HL-60/S4 treated with retinoic acid at 250 ng/mL for 4 days and 3 days (cell line): ENCODE data around the gene ABLIM3.

Experiments used
- in situ Hi-C: fragments of 300-500 bp; cut with MboI; formaldehyde crosslinking; loops from 2 replicates; pipeline ENCODE4 v1.7.0; 2022; ENCODE audit warnings: low sequenced_read_pairs

Gene ABLIM3

DNA sequence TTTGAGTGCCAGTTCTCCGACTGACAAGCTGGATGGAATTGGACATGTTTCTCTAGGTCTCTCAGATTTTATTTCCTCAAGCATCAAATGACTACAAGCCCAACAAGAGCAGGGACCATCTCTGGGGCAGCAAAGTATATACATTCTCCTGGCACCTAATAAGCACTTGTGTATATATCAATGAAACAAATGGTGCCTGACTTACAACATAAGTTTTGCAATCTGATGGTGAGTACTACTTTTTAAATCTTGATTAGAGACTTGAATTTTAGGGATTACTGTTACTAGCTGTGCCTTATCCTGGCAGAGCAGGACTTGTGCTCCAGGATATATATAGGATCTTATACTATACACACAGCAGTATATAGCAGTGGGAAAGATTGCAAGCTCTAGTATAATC is 8.8 kb upstream of the ABLIM3 start:
- in situ Hi-C loops: loop anchor here (25.0 kb wide), 1 partner anchor 430 kb away; the partner anchor contains the start of gene CSNK1A1

GRCh38 chr5:149133795-149134777 is 7.2 kb upstream of the ABLIM3 start:
- in situ Hi-C loops: loop anchor here (25.0 kb wide), 1 partner anchor 428 kb away; the partner anchor contains the start of gene CSNK1A1

DNA sequence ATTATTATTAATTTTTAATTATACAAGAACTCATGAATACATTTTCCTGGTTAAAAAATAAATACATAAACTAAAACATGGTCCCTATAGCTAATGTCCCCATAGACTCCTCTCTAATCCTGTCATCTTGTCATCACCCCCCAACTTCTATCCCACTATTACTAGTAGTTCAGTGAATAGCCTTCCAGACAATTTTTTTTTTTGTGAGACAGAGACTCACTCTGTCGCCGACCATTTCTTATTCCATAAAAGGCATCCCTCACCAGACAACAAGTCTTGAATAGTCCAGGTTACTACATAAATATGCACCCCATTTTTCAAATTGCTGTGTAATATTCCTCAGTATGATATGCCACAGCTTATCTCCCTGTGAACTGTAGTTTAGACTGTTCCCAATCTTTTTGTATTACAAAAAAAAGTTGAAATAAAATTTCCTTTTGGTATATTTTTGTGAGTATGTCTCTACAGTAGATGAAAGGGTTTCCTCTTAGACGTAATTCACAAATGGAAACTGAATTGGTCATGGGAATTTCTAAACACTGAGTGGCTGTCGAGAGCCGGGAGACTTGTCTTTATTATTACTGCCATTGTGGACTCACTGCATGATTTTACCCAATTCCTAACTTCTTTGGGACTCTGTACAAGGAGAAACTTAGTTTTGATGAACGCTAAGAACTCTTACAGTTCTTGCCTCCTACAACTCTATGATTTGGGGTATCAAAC is 6.4 kb upstream of the ABLIM3 start:
- in situ Hi-C loops: loop anchor here (25.0 kb wide), 1 partner anchor 427 kb away; the partner anchor contains the start of gene CSNK1A1

- in situ Hi-C loops: loop anchor here (25.0 kb wide), 1 partner anchor 427 kb away; the partner anchor contains the start of gene CSNK1A1
Observed at GRCh38 chr5:149135536-149136201, 5.6 kb upstream of the ABLIM3 start.

DNA sequence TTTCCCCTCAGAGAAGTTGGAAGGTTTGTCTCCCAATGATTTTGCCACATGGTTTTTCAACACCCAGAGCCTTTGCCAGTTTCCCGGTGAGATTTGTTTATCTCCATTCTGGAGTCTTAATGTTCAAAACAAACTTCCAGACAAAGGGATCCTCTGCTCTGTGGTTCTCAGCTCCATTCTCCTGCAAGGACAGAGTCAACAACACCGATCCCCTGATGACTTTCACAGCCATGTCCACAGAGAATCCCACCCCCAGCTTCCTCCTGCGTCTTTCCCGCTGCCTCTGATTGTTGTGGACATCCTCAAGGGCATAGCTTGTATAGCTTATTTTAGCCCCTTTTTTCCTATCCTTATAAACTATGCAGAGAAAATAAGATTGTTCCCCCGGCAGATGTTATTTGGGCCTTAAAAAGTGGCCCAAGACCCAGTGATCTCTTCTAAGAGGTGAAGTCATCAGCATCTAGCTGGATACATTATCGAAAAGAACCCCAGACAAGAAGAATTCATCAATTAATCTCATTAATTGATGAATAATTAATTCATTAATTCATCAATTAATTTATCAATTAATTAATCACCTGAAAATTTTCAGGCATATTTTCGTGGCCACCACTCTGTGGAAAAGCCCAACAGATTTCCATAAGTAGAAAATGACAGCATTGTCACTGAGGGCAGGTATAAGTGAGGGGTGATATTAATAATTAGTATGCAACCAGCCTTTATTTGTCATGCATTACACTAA is 2.9 kb upstream of the ABLIM3 start:
- in situ Hi-C loops: loop anchor here (25.0 kb wide), 1 partner anchor 424 kb away; the partner anchor contains the start of gene CSNK1A1

- in situ Hi-C loops: loop anchor here (25.0 kb wide), 1 partner anchor 422 kb away; the partner anchor contains the start of gene CSNK1A1
Observed at GRCh38 chr5:149140197-149141002, 893 bp upstream of the ABLIM3 start.

DNA sequence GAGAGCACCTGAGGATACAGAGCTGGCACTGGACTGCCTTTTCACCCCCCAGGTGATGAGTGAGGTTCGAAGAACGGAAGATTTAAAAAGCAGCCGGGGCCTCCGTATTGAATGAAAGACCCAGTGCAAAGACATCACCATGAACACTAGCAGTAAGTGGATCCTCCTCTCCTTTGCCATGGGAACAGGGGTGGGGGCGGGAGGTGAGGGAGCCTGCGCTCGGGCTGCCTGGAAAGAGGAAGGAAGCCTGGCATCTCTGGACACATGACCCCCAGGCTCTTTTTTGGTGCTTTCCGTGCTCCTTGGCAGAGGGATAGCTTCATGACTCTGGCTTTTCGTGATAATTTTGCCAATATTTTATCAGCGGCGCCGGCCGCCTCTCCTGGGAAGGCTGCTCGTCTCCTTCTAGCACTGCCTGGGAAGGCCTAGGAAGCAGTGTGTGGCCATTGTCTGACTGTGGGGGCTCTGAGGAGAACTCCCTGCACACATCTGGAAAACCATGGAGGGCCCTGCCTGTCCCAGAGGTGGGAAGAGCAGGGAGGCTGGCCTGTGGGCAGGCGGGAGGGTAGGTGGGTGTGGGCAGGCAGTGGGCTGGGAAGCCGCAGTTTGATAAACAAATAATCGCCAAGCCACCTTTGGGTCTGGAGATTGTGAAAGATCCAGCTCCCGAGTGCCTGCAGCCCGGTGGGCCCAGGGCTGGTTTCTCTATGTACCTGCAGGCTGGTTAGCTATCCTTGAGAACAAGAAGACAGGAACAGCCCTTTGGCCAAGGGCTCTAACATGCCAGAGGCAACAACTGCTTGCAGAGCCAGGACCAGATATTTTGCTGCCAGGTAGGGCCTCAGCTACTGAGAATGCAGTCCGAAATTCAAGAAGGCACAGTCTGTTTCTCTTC is 911 bp downstream of the ABLIM3 start:
- in situ Hi-C loops: loop anchor here (25.0 kb wide), 1 partner anchor 420 kb away; the partner anchor contains the start of gene CSNK1A1

DNA sequence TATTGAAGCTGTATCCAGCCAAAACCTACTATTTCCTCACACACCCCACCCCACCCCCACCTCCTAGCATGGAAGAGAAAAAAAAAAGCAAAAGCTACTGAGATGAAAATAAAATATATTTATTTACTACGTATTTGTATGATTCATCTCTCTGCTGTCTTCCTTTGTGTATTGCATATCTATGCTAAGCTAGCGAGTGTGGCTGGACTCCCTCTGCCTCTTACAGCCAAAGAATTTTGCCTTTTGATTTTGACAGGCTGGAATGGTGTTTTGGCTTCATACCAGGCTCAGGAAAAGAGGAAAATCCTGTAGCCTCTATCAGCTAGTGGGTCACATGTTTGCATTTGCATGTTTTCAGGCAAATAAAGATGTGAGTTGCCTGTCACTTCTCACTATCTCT is 2.2 kb downstream of the ABLIM3 start:
- in situ Hi-C loops: loop anchor here (25.0 kb wide), 1 partner anchor 419 kb away; the partner anchor contains the start of gene CSNK1A1

DNA sequence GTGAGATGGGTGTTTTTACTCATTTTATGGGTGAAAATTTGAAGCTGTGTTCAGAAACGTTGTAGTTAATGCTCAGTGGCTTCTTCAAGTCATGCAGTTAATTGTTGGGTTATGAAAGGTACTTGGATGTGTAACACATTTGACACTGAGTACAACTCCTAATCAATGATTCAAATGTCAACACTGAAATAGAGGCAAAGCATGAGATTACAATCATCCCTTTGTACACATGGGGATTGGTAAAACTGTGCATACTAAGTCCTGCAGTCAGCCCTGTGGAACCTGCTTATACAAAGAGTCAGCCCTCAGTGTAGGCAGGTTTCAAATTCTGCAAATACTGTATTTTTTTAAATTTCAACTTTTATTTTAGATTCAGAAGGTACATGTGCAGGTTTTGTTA is 3.3 kb downstream of the ABLIM3 start:
- in situ Hi-C loops: loop anchor here (25.0 kb wide), 1 partner anchor 418 kb away; the partner anchor contains the start of gene CSNK1A1

- in situ Hi-C loops: loop anchor here (25.0 kb wide), 1 partner anchor 417 kb away; the partner anchor contains the start of gene CSNK1A1
Observed at GRCh38 chr5:149145138-149145537, 3.8 kb downstream of the ABLIM3 start.

DNA sequence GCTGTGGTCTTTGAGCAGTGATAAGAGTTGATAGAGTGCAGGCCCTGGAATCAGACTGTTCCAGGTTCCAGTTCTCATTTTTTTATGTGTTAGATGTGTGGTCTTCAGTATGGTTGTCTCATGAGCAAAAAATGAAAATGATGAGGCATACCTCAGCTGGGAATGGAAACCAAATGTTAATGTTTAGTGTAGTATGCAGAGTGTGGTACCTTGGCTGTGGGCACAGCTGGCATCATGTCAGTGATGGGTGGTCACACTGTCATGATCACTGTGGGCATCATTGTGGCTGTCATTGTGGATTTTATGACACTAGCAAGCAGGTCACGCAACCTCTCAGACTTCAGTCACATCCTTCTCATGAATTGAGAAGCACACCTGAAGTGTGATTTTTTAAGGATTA is 6.4 kb downstream of the ABLIM3 start:
- in situ Hi-C loops: loop anchor here (25.0 kb wide), 1 partner anchor 415 kb away; the partner anchor contains the start of gene CSNK1A1

GRCh38 chr5:149149942-149150341 is 8.6 kb downstream of the ABLIM3 start:
- in situ Hi-C loops: loop anchor here (25.0 kb wide), 1 partner anchor 412 kb away; the partner anchor contains the start of gene CSNK1A1

GRCh38 chr5:149150457-149150856 is 9.2 kb downstream of the ABLIM3 start:
- in situ Hi-C loops: no loop called here

DNA sequence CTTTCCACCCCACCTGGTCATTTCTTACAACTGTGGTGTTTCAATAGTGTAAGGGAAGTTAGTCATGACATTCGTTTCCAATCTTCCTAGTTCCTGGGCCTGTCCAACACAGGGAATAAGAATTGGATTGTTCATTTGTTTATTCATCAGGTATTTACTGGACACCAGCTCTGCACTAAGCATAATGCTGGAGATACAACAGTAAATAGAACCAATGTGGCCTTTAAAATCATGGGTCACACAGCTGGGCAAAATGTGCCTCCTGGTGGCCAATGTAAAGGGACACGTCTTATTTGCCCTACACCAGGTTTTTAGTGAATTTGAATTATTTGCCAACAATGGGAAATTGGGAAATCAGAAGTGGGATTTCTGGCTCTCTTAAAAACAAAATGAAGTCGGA is 10.4 kb downstream of the ABLIM3 start:
- in situ Hi-C loops: no loop called here

DNA sequence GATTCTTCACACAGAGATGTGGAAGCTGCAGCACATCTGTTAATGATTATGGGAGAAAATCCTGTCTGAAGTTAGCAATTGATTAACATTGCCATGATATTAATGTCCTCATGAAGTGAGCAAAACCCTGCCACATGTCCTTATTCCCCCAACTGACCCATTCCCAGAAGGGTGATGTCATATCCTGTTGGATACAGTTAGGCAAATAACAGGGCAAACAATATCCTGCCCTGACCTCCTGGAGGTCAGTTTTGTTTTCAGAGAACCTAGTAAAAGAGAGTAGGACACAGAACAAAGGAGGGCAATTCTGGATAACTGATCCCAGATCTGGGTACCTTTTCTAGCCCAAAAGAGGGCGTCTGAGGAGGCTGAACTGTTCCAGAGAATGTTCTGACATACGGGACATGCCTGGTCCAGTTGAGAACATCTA is 11.0 kb downstream of the ABLIM3 start:
- in situ Hi-C loops: no loop called here

DNA sequence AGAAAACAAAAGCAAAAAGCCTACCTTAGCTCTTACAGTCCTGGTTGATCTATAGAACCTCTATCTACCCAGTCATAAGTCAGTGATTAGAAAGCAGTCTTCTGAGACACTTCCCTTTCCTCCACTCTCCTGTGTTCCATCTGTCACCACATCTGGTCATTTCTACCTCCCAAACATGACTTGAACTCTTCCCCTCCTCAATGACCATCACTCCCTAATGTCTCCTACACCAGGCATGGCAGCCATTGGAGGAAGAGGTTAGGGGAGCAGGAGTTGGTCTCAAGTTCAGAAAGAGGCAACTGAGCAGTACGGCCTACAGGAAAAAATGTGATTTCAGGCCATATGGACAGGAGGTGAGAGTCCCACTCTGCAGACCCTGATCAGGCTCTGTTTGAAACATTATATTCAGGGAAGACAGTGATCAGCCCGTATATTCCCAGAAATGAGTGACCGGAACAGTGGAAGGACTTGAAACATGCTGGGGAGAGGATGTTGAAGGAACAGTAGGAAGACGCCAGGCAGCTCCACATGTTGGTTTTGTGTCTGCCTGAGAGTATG is 12.0 kb downstream of the ABLIM3 start:
- in situ Hi-C loops: no loop called here
